Activated naive CD8-positive, alpha-beta T cell treated with anti-CD3 and anti-CD28 coated beads, Interleukin-2, amount 50 U/mL, for 16 hours (primary cell): ENCODE measurements around the gene SCARF1.

ENCODE experiments used
- DNase-seq: peaks from one replicate; pipeline ENCODE4 v3.0.0-alpha.2; 2020; ENCODE audit warnings: low read depth, low spot score

The SCARF1 gene

GRCh38 chr17:1627982-1628855, 17.3 kb downstream of the SCARF1 start, which contains the start of gene SLC43A2:
SLC43A2 (minus strand) TSS chr17:1628834; CDS start chr17:1627874, 960 bp downstream.
- DNase-seq: peak; percentile 51

GRCh38 chr17:1627182-1627981, 18.1 kb downstream of the SCARF1 start:
- DNase-seq: no peak

- no peak for DNase-seq
These were observed 19.2 kb downstream of the SCARF1 start for GRCh38 chr17:1626333-1626732.

- DNase-seq: no peak
These were observed 20.0 kb downstream of the SCARF1 start for GRCh38 chr17:1625581-1625980.

GRCh38 chr17:1625053-1625452, 20.5 kb downstream of the SCARF1 start:
- no peak for DNase-seq

- DNase-seq: no peak
These were observed 20.9 kb downstream of the SCARF1 start for GRCh38 chr17:1624650-1625049.

- no peak for DNase-seq
These were observed 22.4 kb downstream of the SCARF1 start for GRCh38 chr17:1623057-1623630.

- DNase-seq: no peak
These were observed 24.1 kb downstream of the SCARF1 start for GRCh38 chr17:1621273-1621954.

GRCh38 chr17:1620486-1620885, 25.0 kb downstream of the SCARF1 start:
- no peak for DNase-seq

GRCh38 chr17:1617620-1618174, 27.8 kb downstream of the SCARF1 start:
- DNase-seq: no peak

- DNase-seq: no peak
These were observed 29.4 kb downstream of the SCARF1 start for GRCh38 chr17:1616101-1616500.

GRCh38 chr17:1612400-1612799, 33.1 kb downstream of the SCARF1 start:
- no peak for DNase-seq

GRCh38 chr17:1611715-1612114, 33.8 kb downstream of the SCARF1 start:
- DNase-seq: no peak

GRCh38 chr17:1608676-1609075, 36.9 kb downstream of the SCARF1 start:
- no peak for DNase-seq

- no peak for DNase-seq
These were observed 37.6 kb downstream of the SCARF1 start for GRCh38 chr17:1607971-1608320.

GRCh38 chr17:1606352-1606985, 39.1 kb downstream of the SCARF1 start:
- no peak for DNase-seq

- no peak for DNase-seq
These were observed 39.7 kb downstream of the SCARF1 start for GRCh38 chr17:1605681-1606351.

GRCh38 chr17:1604831-1605528, 40.6 kb downstream of the SCARF1 start:
- DNase-seq: no peak

GRCh38 chr17:1601571-1601970, 44.0 kb downstream of the SCARF1 start:
- no peak for DNase-seq
